Dermis blood vessel endothelial cell (primary cell): ENCODE data around the gene ZC3H4. TPM values are rescaled to one million over a fixed set of nuclear protein-coding genes. Genes with fewer than 3 reads are reported as not detected.
A peak's percentile ranks its signal among the peaks of the same experiment; 100 is the strongest.

Experiments
- DNase-seq: peaks from one replicate; pipeline ENCODE4 v3.0.0; 2010
- total RNA-seq: library from RNA; depleted of rRNA; stranded (reverse); fragments of >200 nt; gene quantifications from 2 replicates; pipeline ENCODE4 v1.2.3, GENCODE V29; 2014

Gene ZC3H4
- total RNA-seq, 1 donor from 2014 or later: 11.9 TPM

DNA sequence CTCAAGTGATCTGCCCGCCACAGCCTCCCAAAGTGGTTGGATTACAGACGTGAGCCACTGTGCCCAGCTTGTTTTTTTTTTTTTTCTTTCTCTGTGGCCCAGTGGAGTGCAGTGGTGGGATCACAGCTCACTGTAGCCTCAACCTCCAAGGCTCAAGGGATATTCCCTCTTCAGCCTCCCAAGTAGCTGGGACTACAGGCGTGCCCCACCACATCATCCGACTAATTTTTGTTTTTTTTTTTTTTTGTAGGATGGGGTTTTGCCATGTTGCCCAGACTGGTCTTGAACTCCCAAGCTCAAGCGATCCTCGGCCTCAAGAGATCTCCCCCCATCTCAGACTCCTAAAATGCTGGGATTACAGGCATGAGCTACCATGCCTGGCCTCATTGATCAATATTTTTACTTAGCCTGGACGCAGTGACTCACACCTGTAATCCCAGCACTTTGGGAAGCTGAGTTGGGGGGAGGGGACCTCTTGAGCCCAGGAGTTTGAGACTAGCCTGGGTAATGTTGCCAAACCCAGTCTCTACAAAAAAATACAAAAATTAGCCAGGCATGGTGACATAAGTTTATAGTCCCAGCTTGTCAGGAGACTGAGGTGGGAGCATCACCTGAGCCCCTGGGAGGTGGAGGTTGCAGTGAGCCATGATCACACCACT is 18.7 kb upstream of the ZC3H4 start:
- DNase-seq: no peak

DNA sequence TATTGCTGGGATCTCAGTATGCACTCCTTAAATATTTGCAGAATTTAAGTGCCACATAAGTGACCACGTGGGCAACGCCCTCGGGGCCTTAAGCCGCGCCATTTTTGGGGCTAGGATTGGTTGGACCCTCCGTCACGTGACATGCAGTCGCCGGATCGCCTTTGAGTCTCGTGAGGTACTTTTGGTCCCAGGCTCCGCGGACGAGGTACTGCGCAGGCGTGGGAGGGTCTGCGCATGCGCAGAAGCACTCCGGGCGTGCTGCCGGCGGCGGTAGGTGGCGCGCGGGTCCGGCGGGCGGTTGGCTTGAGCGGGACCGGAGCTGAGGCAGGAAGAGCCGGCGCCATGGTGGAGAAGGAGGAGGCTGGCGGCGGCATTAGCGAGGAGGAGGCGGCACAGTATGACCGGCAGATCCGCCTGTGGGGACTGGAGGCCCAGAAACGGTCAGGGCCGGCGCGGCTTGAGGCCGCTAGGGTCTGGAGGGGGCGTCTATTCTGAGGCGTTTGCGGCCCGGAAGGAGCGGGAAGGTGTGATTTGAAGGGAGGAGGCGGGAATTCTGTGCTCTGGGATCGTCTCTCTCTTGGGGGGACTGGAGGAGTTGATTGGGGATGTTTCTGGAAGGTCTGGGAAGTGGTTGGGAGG is 17.1 kb upstream of the ZC3H4 start, which contains the start of gene SAE1:
TSS of gene SAE1 (plus strand) at position 247 of the 639 bp plus-strand sequence. CDS start at position 343, 96 bp downstream.
- DNase-seq: peak; percentile 99

DNA sequence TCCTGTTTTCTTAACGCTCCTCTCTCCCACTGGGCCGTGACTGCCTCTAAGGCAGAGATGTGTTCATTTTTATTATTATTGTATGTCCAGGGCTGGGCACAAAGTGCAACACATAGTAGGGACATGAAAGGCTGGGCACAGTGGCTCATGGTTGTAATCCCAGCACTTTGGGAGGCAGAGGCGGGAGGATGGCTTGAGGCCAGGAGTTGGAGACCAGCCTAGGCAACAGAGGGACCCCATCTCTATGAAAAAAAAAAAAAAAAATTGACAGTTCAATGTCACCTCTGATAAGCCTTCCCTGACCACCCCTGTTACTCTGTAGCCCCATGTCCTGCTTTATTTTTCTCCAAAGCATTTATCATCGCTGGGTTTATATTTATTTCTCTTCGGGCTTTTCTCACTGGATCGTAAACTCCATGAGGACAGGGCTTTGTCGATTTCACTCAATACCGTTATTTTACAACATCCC is 16.6 kb upstream of the ZC3H4 start:
- DNase-seq: no peak

DNA sequence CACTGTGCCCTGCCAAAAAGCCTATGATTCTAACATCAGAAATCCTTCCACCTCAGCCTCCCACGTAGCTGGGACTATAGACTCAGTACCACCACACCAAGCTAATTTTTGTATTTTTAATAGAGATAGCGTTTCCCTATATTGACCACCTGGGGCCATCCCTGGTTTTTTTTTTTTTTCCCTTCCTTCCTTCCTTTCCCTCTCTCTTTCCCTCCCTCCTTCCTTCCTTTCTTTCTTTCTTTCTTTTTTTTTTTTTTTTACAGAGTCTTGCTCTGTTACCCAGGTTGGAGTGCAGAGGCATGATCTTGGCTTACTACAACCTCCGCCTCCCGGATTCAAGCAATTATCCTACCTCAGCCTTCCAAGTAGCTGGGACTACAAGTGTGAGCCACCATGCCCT is 16.0 kb upstream of the ZC3H4 start:
- DNase-seq: no peak

DNA sequence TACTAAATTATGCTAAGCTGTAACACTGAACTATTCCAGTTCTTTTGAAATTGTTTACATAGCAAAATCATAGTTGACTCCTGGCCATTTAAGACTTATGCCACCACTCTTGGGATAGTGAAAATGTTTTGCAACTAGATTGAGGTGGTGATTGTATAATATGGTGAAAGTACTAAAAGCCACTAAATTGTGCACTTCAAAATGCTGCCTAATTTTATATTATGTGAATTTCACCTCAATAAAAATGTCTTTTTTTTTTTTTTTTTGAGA is 12.0 kb upstream of the ZC3H4 start:
- no peak for DNase-seq

DNA sequence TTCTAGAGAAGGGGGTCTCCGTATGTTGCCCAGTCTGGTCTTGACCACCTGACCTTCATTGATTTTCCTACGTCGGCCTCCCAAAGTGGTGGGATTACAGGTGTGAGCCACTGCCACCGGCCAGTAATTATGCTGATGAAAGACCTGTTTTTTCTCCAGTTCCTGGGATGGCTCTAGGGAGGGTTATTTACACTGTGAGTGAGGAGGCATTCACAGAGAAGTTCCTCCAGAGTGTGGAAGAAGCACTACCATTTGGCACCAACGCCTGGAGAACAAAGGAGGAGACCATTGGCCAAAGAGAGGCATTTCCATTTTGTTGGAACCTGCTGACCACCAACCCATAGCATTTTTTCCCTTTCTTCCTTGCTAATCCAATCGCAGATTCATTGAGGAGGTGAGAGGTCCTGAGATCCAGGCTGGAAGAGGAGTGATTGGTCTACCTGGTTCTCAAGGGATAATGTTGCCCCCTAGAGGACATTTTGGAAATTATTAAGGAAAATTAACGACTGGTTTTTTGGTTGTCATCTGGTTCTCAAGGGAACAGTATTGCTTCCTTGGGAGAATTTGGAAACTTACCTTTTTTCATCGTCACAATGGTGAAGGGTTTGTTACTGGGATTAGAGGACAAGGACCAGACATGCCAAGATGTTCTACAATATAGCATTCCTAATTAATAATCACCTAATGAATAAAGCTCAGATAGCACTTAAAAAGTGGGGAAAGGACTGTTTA is 11.5 kb upstream of the ZC3H4 start:
- DNase-seq: peak; percentile 88

DNA sequence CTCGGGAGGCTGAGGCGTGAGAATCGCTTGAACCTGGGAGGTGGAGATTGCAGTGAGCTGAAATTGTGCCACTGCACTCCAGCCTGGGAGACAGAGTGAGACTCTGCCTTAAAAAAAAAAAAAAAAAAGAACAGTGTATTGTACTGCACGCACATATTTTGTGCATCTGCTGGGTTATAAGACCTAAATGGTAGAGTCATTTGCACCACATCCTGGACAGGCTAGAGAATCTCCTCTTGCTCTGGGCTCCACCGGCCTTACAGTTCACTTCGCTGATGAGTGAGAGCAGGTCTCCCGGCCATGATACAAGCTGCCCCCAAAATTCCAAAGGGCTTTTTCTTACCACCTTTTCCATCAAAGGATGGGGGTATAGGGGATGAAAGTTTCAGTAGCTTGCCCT is 9.8 kb upstream of the ZC3H4 start:
- no peak for DNase-seq

DNA sequence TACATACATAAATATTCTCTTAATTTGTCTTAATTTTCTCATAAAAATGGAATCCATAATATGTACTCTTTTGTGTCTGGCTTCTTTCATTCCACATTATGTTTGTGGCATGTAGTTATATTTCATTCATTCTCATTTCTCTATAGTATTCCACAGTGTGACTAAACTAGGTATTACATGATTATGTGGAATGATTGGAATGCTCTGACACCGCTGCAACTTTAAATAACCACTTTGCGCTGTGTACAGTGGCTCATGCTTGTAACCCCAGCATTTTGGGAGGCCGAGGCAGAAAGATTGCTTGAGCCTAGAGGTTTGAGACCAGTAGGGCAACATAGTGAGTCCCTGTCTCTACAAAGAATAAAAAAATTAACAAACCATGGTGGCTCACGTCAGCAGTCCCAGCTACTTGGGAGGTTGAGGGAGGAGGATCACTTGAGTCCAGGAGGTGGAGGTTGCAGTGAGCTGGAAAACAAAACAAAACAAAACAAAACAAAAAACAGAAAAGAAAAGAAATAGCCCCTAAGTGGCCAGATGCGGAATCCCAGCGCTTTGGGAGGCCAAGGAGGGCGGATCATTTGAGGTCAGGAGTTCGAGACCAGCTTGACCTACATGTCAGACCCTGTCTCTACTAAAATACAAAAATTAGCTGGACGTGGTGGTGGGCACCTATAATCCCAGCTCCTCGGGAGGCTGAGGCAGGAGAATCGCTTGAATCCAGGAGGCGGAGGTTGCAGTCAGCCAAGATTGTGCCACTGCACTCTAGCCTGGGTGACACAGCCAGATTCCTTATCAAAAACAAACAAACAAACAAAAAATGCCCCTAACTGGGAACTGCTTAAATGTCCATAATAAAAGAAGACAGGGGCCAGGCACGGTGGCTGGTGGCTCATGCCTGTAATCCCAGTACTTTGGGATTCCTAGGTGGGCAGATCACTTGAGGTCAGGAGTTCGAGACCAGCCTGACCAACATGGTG is 9.1 kb upstream of the ZC3H4 start:
- DNase-seq: no peak

DNA sequence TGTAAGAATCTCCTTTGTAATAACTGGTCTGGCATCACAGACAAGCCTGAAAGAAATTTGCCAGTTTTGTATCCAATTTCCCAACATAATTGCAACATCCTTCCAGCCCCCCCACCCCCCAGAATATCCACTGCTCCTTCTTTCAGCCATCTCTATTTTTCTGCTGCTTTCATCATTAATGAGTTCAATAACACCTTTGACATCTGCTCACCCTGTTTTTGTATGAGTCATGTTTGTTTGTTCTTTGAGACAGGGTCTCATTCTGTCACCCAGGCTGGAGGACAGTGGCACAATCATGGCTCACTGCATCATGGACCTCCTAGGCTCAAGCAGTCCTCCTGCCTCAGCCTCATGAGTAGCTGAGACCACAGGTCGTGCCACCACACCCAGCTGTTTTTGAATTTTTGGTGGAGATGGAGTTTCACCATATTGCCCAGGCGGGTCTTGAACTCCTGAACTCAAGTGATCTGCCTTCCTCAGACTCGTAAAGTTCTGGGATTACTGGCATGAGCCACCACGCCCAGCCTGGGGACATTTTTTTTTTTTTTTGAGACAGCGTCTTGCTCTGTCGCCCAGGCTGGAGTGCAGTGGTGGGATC is 7.0 kb upstream of the ZC3H4 start:
- no peak for DNase-seq

DNA sequence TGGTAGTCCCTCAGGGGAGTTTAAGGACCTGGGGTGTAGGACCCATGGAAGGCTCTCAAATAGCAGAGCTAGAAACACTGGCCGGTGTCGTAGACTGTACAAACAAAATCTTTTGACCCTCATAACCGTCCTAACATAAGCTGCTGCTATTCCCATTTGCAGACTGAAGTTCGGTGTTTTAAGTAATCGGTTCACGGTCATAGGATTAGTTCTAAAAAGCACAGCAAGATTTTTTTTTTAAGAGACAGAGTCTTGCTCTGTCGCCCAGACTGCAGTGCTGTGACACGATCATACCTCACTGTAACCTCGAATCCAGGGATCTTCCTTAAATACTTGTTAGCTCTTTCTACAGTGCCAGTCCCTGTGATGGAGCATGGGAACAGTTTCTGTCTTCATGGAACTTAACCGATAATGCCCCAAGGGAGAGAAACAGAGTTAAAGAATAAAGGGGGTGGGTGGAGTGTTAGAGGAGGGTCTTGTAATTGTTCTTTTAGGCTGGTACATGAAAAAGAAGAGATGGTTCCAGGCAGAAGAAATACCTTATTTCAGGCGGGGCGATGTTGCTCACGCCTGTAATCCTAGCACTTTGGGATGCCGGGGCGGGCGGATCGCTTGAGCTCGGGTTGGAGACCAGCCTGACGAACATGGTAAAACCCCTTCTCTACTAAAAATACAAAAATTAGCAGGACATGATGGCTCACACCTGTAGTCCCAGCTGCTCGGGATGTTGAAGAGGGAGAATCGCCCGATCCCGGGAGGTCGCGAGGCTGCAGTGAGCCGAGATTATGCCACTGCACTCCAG is 475 bp upstream of the ZC3H4 start:
- no peak for DNase-seq

DNA sequence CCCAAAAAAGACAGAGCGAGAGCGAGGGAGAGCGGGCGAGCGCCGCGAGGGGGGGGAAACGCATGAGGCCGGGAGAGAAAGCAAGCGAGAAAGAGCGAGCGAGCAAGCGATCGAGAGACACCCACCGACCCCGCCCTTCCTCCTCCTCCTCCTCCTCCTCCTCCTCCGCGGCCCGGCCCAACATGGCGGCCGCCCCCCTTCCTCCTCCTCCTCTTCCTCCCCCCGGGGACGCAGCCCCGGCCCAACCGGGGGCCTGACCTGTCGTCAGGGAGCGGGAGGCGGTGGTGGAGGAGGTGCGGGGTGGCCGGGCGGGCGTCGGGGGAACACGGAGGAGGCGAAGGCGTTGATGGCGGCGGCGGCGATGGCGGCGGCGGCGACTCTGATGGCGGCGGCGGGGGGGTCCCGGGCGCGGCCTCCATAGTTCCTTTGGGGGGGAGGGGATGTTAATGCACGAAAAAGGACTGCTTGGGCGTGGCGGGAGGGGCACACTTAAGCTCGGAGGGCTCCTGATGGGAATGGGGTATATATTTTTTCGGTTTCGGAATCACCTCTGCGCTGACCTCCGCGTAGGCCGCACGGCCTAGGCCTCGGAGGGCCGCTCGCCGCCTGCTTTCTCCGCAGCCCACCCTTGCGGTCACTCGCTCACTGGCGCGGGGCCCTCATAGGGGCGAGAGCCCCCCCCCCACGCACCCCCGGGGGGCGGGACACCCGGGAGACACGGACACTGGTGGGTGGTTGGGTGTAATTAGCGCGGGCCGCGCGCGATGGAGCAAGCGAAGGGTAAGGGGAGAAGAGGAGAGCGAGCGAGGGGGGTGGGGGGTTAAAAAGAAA is 1.2 kb downstream of the ZC3H4 start:
- peak; percentile 84 for DNase-seq

DNA sequence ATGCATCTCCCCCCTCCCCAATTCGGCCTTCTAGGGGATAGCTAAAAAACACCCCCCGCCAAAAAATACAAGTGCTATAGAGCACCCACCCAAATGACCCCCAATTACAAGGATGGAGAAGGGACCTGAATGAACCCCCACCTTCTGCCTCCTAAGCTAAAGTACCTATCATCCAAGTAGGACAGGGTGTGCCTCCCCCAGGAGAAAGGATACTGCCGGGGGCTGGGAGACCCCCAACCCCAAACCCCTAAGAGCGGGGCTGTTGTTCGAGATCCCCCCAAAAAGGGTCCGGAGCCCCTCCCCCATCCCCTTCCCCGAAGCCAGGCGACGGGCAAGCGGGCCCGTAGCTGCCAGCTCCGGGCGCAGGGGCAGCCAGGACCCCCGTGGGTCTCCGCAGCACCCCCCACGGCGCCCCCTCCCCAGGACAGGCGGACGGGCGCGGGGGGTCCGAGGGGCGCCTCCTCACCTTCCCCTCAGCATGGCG is 1.9 kb downstream of the ZC3H4 start:
- DNase-seq: no peak

DNA sequence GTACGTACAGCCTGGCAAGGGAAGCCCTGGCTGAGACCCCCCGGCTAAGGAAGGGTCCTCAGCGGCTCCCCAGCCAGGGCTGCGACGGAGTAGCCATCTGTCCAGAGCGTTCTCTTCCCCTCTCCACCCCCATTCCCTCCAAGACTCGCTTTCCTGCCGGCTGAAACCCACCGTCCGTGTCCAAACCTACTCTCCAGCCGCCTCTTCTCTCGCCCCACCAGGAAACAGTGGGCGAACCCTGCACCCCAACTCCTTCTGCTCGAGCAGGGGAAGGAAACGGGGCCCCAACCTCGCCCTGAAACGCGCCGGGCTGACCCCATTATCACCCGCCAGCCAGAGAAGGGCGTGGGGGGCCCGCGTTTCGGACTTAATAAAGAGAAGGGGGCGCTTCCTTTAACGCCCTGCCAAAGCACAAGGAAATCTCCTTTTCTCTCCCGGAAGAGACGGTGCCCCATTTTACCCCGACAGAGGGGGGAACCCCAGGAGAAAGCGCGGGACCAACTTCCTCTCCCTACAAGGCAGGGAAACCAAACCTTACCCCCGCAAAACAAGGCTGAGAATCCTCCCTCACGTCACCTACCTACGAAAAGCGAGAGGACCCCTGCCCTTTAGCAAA is 2.5 kb downstream of the ZC3H4 start:
- peak; percentile 33 for DNase-seq

DNA sequence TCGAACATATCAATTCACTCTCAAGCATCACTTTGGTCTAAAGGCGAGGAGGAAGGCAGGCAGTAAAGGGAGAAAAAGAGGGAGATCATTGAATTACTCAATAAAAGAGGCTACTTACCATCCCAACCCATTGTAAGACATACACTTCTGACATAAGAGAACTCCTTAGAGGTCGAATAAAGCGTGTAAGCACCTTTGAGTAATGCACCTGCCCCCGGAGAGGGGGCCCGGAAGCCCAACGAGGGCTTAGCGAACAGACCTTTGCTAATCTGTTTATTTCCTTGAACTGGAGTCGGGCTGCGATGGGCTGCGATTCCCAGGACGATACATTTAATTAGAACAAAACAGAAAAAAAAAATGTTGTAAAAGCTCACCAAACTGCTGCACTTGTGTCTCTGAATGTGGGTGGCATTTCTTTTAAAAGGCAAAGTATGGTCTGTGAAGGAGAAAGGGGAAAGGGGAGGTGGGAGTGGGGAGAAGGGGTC is 3.0 kb downstream of the ZC3H4 start:
- peak; percentile 25 for DNase-seq

DNA sequence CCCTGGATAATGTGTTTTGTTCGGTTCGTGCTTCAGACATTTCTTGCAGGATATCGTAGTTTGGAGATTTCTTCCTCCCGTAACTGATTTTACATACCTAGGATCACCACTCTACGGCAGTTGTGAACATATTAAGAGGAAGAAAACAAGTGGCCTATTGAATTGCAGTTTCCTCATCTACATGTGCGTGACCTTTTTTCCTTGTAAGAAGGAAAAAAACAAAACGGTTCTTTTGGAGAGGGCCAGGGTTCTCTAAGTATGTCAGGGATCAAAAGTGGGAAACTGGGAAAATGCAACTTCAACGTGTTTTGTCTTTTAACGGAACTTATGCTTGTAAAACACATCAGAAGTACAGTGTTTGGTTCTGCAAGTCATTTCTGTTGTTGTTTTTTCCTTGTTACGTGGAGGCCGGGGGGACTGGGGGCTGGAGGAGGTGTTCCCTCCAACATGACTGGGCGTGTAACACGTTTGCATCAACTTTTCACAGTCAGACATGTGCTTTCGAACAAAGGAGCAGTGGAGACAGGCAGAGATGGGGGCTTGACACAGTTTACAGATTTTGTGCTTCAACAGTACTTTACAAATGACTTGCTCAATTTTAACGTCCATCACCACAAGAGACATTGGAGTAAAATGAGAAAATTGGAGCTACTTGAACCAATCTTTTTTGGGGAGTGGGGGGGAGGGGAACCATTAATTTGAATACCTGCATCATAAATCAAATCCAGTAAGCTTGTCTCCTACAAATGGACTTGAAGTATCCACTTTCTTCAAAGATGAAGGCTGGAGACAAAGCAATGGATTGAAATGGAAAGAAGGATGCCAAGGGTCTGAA is 3.8 kb downstream of the ZC3H4 start:
- DNase-seq: peak; percentile 82

DNA sequence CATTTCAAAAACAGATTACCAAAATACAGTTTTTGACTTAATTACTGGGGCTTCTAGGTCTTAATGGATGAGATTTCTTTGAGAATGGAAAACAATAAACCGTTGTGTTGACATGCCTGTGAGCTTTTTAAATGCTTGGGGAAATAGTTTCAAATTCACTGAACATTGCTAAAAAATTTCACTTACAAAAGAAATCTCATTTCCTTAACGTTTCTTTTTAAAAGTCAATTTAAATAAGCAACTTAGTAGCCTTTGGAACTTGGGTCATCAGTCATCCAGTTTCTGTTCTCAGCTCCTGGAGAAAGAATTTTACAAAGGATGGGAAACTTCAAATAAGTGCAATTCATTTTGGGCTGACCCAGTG is 4.4 kb downstream of the ZC3H4 start:
- DNase-seq: no peak

DNA sequence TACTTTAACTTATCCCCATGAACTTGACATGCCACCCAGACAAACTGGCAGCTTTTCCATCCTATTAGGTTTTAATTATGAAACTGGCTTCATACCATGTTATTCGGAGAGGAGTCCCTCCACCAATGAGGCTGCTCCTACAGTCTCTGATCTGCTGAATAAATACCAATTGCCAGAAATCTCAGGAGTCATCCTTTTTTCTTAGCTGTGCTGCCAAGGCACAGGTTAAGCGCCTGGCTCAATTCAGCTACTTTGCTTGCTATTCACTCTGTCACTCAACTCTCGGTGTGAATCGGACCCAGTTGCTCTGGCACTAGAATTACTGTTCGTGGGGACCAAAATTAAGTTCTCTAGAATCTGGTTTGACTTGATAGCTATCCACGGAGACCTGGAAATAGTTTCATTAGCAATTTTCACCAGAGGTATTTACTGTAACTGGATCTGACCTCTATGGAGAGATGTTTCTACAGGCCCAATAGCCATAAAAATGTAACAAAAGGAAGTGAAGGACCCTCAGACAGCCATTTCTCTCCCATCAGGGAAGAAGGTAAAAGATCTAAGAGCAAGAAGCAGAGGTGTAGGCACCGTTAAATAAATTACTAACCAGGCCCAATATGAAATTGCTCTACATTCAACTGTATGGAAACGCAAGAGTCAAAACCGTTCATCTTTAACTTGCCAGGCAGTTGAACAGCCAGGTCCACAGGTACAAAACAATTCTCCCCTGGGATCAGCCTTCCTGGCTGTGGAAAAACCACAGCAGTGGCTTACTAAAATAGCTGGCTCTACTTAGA is 5.4 kb downstream of the ZC3H4 start:
- peak; percentile 15 for DNase-seq
